ENCODE data around the gene KRT15.

Gene KRT15

DNA sequence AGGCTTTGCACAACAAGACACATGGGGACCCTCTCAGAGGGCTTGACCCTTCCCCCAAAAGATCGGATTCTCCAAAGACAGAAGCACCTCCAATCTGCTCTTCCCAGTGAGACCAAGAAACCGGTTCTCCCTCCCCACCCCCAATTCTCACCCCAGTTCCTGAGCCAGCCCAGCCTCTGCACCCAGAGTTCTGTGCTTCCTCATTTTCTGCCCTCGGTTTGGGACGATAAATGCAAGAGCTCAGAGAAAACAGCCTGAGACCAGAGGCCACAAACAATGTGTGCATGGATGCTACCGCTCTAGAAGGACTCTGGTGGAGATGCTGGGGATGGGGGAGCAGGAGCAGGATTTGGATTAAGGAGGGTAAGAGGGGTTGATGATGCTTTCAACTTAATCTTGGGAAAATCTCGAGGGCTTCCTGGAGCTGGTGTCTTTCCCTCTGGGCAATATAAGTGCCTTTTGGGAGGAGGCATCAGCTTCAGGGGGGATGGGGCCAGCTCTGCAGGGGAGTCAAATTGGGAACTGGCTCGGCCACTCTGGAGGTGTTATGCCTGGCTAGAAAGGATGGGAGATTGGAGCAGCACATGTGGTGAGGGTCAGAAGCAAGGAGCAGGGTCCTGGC lies 6.0 kb downstream of the KRT15 start:
- TF ChIP-seq, protein P1, sequence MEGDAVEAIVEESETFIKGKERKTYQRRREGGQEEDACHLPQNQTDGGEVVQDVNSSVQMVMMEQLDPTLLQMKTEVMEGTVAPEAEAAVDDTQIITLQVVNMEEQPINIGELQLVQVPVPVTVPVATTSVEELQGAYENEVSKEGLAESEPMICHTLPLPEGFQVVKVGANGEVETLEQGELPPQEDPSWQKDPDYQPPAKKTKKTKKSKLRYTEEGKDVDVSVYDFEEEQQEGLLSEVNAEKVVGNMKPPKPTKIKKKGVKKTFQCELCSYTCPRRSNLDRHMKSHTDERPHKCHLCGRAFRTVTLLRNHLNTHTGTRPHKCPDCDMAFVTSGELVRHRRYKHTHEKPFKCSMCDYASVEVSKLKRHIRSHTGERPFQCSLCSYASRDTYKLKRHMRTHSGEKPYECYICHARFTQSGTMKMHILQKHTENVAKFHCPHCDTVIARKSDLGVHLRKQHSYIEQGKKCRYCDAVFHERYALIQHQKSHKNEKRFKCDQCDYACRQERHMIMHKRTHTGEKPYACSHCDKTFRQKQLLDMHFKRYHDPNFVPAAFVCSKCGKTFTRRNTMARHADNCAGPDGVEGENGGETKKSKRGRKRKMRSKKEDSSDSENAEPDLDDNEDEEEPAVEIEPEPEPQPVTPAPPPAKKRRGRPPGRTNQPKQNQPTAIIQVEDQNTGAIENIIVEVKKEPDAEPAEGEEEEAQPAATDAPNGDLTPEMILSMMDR (IDR thresholded peaks at IDR 0.05; ENCODE audit: control insufficient read depth, extremely low read depth, insufficient read depth): no peak
- H3K4me3 ChIP-seq (ENCODE audit: low read depth, low read length): no peak overlapping the region
- DNase-seq (ENCODE audit: low read depth): no peak

GRCh38 chr17:41511716-41512115 lies 7.0 kb downstream of the KRT15 start:
- TF ChIP-seq, protein P1 (IDR thresholded peaks at IDR 0.05; ENCODE audit: control insufficient read depth, extremely low read depth, insufficient read depth): no peak
- DNase-seq (ENCODE audit: low read depth): no peak
- H3K4me3 ChIP-seq (ENCODE audit: low read depth, low read length): no peak overlapping the region

- TF ChIP-seq, protein P1 (IDR thresholded peaks at IDR 0.05; ENCODE audit: control insufficient read depth, extremely low read depth, insufficient read depth): no peak
- H3K4me3 ChIP-seq (ENCODE audit: low read depth, low read length): no peak overlapping the region
- DNase-seq (ENCODE audit: low read depth): no peak
Measured at GRCh38 chr17:41511116-41511515, 7.6 kb downstream of the KRT15 start.

- H3K4me3 ChIP-seq (ENCODE audit: low read depth, low read length): no peak overlapping the region
- TF ChIP-seq, protein P1 (IDR thresholded peaks at IDR 0.05; ENCODE audit: control insufficient read depth, extremely low read depth, insufficient read depth): no peak
- no peak for DNase-seq (ENCODE audit: low read depth)
Measured at GRCh38 chr17:41510251-41511065, 8.2 kb downstream of the KRT15 start.

DNA sequence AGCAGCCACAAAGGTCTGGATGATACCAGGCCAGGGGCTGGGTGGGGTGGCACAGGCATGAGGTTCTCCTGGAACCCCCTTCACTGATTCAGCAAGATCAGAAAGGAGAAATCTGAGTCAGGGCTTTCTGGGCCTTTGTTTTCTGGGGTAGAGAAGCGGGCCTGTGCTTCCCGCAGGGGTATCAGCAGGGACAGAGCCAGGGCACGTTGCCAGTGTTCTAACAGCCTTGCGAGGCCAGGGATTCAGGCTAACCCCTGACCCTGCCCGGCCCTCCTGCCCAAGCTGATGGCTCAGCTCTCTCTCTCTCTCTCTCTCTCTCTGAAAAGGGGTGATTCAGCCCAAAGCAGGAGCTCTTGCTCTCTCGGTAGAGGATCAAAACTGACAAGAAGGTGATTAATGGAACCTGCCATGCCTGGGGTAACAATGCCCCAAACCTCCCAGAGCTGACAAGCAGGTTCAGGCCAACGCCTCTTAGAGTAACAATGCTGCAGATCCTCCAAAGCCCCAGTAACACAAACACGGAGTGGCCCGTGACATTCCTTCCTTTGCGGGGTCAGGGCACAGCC lies 11.3 kb downstream of the KRT15 start:
- no peak for DNase-seq (ENCODE audit: low read depth)
- no peak overlapping the region for H3K4me3 ChIP-seq (ENCODE audit: low read depth, low read length)
- TF ChIP-seq, protein P1 (IDR thresholded peaks at IDR 0.05; ENCODE audit: control insufficient read depth, extremely low read depth, insufficient read depth): no peak

GRCh38 chr17:41505809-41506767 lies 12.6 kb downstream of the KRT15 start:
- TF ChIP-seq, protein P1 (IDR thresholded peaks at IDR 0.05; ENCODE audit: control insufficient read depth, extremely low read depth, insufficient read depth): no peak
- DNase-seq (ENCODE audit: low read depth): no peak

More at GRCh38 chr17:41505809-41506767, 12.6 kb downstream of the KRT15 start:
- H3K4me3 ChIP-seq (ENCODE audit: low read depth, low read length): no peak overlapping the region
